BLaER1 (cell line): ENCODE measurements around the gene ENPP7.

Source experiments
- H3K27ac ChIP-seq: shearing (Covaris generic); formaldehyde crosslinking; 2 replicates; pipeline ENCODE4 v1.8.1; 2022
- H3K27me3 ChIP-seq: shearing (Covaris generic); formaldehyde crosslinking; 2 replicates; pipeline ENCODE4 v1.8.1; 2022
- H3K36me3 ChIP-seq: shearing (Covaris generic); formaldehyde crosslinking; 2 replicates; pipeline ENCODE4 v1.8.1; 2022
- H3K4me1 ChIP-seq: shearing (Covaris generic); formaldehyde crosslinking; 2 replicates; pipeline ENCODE4 v1.8.1; 2022
- H3K4me2 ChIP-seq: shearing (Covaris generic); formaldehyde crosslinking; 2 replicates; pipeline ENCODE4 v1.8.1; 2022
- H3K4me3 ChIP-seq: shearing (Covaris generic); formaldehyde crosslinking; 2 replicates; pipeline ENCODE4 v1.8.1; 2022
- H3K9ac ChIP-seq: shearing (Covaris generic); formaldehyde crosslinking; 2 replicates; pipeline ENCODE4 v1.8.1; 2022
- H3K9me3 ChIP-seq: shearing (Covaris generic); formaldehyde crosslinking; 2 replicates; pipeline ENCODE4 v1.8.1; 2022
- H4K20me1 ChIP-seq: shearing (Covaris generic); formaldehyde crosslinking; 2 replicates; pipeline ENCODE4 v1.8.1; 2022
- Cebpa-rat ChIP-seq: shearing (Covaris generic); IDR thresholded peaks from 2 replicates; pipeline ENCODE4 v1.8.1; 2022

Gene ENPP7

DNA sequence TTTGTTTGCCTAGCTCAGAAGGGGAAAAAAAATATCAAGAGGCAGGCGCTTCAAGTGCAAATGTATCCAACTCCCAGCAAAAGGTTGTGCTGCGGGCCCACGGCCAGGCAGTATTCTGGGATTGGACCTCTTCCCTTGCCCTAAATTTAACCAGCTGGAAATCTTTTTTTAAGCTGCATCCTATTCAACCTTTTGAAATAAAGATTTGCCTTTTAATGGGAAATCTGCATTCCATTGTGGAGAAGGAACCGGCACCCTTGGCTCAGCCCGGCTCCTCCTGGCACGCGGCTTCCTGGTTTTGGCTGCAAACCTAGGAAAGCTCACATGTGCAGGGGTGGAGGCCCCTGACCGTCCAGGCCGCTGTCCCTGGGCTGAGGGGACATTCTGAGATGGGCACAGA is 38.8 kb upstream of the ENPP7 start:
- no peak overlapping the region for H3K9ac ChIP-seq
- H3K4me1 ChIP-seq, result peaks cover 30% of the 10 kb centered on the region
- no peaks in the 10 kb centered on the region for H4K20me1 ChIP-seq
- no peak overlapping the region for H3K4me2 ChIP-seq
- H3K27me3 ChIP-seq, result no peaks in the 10 kb centered on the region
- H3K4me3 ChIP-seq, result no peak overlapping the region
- no peak overlapping the region for H3K27ac ChIP-seq
- no peak for TF ChIP-seq Cebpa-rat
- H3K9me3 ChIP-seq, result no peaks in the 10 kb centered on the region
- no peaks in the 10 kb centered on the region for H3K36me3 ChIP-seq

DNA sequence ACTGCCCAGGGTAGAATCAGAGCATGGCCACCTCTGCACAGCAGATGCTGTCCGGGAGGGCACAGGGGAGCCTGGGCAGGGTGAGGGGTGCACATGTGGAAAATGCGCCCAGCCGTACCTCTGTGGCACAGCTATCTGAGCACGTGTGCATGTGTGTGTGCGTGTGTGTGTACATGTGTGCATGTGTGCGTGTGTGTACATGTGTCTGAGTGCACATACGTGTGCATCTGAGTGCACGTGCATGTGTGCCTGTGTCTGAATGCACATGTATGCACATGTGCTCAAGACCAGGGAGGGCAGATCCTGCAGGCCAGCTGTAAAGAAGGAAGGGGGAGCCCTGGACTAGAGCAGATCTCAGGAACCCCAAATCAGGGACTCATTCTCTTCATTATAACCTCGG is 37.3 kb upstream of the ENPP7 start:
- Histone ChIP-seq H3K4me1 (peaks cover 45% of the 10 kb centered on the region), H3K27ac (no peak overlapping the region), H4K20me1 (no peaks in the 10 kb centered on the region), H3K36me3 (no peaks in the 10 kb centered on the region), H3K9me3 (no peaks in the 10 kb centered on the region), H3K27me3 (no peaks in the 10 kb centered on the region), H3K9ac (no peak overlapping the region), H3K4me2 (no peak overlapping the region), H3K4me3 (no peak overlapping the region)
- no peak for TF ChIP-seq Cebpa-rat

DNA sequence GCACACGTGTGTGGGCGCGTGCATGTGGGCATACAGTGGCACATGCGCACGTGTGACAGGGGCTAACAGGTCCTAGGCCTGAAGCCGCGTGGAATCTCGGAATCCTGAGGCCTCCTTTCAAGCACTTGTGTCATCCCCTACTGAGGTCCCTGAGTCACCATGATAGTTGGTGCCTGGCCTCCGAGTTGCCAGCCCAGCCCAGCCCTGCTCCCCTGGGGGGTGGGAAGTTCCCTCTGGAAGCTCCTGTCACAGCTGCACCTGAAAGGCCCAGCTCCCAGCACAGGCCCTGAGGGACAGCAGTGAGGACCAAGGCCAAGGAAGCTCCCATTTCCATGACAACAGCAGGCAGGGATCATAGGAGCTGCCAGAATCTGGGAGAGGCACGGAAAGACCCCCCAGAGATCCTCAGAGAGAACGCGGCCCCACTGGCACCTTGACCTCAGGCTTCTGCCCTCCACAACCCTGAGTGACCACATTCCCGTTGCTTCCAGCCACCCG is 35.4 kb upstream of the ENPP7 start:
- Histone ChIP-seq H4K20me1 (no peaks in the 10 kb centered on the region), H3K4me3 (no peak overlapping the region), H3K4me1 (peaks cover 64% of the 10 kb centered on the region), H3K27me3 (no peaks in the 10 kb centered on the region), H3K9me3 (no peaks in the 10 kb centered on the region), H3K27ac (peak overlapping the region; percentile 87), H3K9ac (peak overlapping the region; percentile 47; the same call in 1 of the 2 replicates), H3K36me3 (no peaks in the 10 kb centered on the region), H3K4me2 (peak overlapping the region; percentile 95)
- TF ChIP-seq Cebpa-rat, result no peak

DNA sequence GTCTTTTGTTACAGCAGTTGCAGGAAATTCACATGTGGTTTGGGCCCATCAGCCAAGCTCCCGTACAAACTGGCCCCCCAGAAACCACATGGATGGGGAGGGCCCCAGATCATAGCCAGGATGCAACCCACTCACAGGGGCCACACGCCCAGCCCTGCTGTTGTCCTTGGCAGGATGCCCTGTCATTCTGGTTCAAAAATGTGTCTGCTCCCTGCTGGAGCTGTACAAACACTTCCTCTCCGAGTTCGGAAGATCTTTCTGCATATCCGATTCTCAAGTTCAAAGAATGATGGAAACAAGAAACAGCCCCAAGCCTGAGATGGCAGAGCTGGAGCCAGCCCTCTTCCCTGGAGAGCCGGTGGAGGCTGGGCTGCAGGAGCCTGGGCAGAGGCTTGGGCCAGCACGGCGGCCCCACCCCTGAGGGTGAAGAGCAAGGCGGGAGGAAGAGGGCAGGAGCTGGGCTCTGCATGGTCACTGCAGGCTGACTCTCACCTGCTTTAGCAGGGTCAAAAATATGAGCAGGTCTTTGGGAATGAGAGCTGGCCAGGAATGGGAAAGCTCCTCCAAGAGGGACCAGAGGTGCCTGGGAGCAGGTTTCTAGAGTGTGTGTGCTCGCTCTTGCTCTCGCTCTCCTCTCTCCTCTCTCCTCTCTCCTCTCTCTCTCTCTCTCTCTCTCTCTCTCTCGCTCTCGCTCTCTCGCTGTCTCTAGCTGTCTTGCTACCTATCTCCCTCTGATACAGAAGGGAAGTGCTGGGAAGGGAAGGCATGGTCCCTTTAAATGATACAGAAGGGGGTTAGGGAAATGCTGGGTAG is 34.7 kb upstream of the ENPP7 start:
- H3K27me3 ChIP-seq, result no peaks in the 10 kb centered on the region
- H3K27ac ChIP-seq, result peak overlapping the region; percentile 87
- peaks cover 69% of the 10 kb centered on the region for H3K4me1 ChIP-seq
- H4K20me1 ChIP-seq, result no peaks in the 10 kb centered on the region
- no peaks in the 10 kb centered on the region for H3K9me3 ChIP-seq
- peak overlapping the region; percentile 95 for H3K4me2 ChIP-seq
- H3K36me3 ChIP-seq, result no peaks in the 10 kb centered on the region
- H3K9ac ChIP-seq, result peak overlapping the region; percentile 66
- TF ChIP-seq Cebpa-rat, result no peak
- peak overlapping the region; percentile 43 for H3K4me3 ChIP-seq

DNA sequence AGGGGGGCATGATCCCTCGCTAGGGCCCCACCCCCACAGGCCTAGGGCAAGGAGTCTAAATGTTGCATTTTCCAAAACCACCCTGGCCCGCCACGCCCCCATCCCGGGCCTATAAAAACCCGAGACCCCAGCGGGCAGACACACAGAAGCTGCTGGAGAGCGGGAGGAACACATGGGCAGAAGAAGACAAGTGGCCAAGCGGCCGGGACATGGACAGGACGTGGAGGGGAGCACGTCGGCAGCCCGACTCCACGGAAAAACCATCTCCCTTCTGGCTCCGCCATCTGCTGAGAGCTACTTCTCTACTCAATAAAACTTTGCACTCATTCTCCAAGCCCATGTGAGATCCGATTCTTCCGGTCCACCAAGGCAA is 34.1 kb upstream of the ENPP7 start:
- peaks cover 69% of the 10 kb centered on the region for H3K4me1 ChIP-seq
- H3K9me3 ChIP-seq, result no peaks in the 10 kb centered on the region
- H3K4me2 ChIP-seq, result peak overlapping the region; percentile 95
- H3K4me3 ChIP-seq, result peak overlapping the region; percentile 43
- TF ChIP-seq Cebpa-rat, result no peak
- no peaks in the 10 kb centered on the region for H4K20me1 ChIP-seq
- H3K36me3 ChIP-seq, result no peaks in the 10 kb centered on the region
- no peaks in the 10 kb centered on the region for H3K27me3 ChIP-seq
- peak overlapping the region; percentile 66 for H3K9ac ChIP-seq
- H3K27ac ChIP-seq, result peak overlapping the region; percentile 87

- Histone ChIP-seq H3K9me3 (no peaks in the 10 kb centered on the region), H3K36me3 (no peaks in the 10 kb centered on the region), H3K4me2 (peak overlapping the region; percentile 95), H3K27ac (peak overlapping the region; percentile 87), H4K20me1 (no peaks in the 10 kb centered on the region), H3K4me3 (peak overlapping the region; percentile 41), H3K9ac (peak overlapping the region; percentile 66), H3K27me3 (no peaks in the 10 kb centered on the region), H3K4me1 (peaks cover 84% of the 10 kb centered on the region)
- TF ChIP-seq Cebpa-rat, result no peak
Observed at GRCh38 chr17:79698146-79698846, 32.4 kb upstream of the ENPP7 start.

DNA sequence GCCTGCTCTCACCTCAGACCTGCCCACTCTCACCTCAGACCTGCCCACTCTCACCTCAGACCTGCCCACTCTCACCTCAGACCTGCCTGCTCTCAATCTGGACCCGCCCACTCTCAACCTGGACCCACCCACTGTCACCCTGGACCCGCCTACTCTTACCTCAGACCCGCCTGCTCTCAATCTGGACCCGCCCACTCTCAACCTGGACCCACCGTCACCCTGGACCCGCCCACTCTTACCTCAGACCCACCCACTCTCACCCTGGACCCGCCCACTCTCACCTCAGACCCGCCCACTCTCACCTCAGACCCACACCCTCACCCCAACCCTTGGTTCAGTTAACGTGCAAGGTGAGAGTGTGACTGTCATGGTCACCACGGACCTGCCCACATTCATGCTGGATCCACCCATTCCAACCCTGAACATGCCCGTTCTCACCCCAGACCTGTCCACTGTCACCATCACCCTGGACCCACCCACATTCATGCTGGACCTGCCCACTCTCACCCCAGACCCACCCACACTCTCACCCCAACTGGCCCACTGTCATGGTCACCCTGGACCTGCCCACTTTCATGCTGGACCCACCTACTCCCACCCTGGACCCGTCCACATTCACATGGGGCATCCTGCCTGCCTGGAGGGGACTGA is 31.2 kb upstream of the ENPP7 start:
- no peaks in the 10 kb centered on the region for H3K9me3 ChIP-seq
- H3K4me2 ChIP-seq, result peak overlapping the region; percentile 71
- no peaks in the 10 kb centered on the region for H4K20me1 ChIP-seq
- H3K27me3 ChIP-seq, result no peaks in the 10 kb centered on the region
- no peaks in the 10 kb centered on the region for H3K36me3 ChIP-seq
- peaks cover 91% of the 10 kb centered on the region for H3K4me1 ChIP-seq
- H3K4me3 ChIP-seq, result no peak overlapping the region
- H3K9ac ChIP-seq, result peak overlapping the region; percentile 41; the same call in 1 of the 2 replicates
- no peak for TF ChIP-seq Cebpa-rat
- H3K27ac ChIP-seq, result peak overlapping the region; percentile 72; the same call in 1 of the 2 replicates

GRCh38 chr17:79700592-79700991 is 30.2 kb upstream of the ENPP7 start:
- H3K36me3 ChIP-seq, result no peaks in the 10 kb centered on the region
- H3K4me2 ChIP-seq, result peak overlapping the region; percentile 71
- H4K20me1 ChIP-seq, result no peaks in the 10 kb centered on the region
- no peak overlapping the region for H3K4me3 ChIP-seq
- H3K9ac ChIP-seq, result no peak overlapping the region
- no peak overlapping the region for H3K27ac ChIP-seq
- no peaks in the 10 kb centered on the region for H3K9me3 ChIP-seq
- H3K4me1 ChIP-seq, result peaks cover 91% of the 10 kb centered on the region
- no peak for TF ChIP-seq Cebpa-rat
- H3K27me3 ChIP-seq, result no peaks in the 10 kb centered on the region

DNA sequence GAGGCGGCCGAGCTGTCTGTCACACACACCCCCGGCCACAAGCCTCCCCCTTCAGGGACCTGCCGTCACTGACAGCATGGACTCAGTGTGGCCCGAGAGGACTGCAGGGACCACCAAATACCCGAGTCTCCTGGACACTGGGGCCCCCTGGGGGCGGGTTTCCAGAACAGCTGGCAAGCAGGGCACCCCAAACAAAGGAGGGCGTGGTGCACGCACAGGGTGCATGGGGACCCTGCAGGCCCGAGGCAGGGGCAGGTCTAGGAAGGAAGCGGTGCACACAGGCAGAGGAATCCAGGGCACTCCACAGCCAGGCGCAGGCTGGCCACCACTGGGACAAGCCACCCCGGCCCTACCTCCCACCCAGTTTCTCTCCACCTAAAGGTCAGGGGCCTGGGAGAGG is 28.7 kb upstream of the ENPP7 start:
- H3K9me3 ChIP-seq, result no peaks in the 10 kb centered on the region
- H3K36me3 ChIP-seq, result no peaks in the 10 kb centered on the region

More for the DNA sequence above, 28.7 kb upstream of the ENPP7 start:
- TF ChIP-seq Cebpa-rat, result no peak
- no peak overlapping the region for H3K4me3 ChIP-seq
- H3K27me3 ChIP-seq, result no peaks in the 10 kb centered on the region
- H3K9ac ChIP-seq, result peak overlapping the region; percentile 5; the same call in 1 of the 2 replicates
- peak overlapping the region; percentile 67 for H3K4me2 ChIP-seq
- H3K4me1 ChIP-seq, result peaks cover 87% of the 10 kb centered on the region
- H4K20me1 ChIP-seq, result no peaks in the 10 kb centered on the region
- H3K27ac ChIP-seq, result peak overlapping the region; percentile 59
